H1 (cell line): ENCODE measurements around the gene VSIG10L.

Experiments used
- CREB1 ChIP-seq: IDR thresholded peaks from 2 replicates; pipeline ENCODE4 v1.6.1; 2012; ENCODE audit warnings: inconsistent platforms
- POLR2A ChIP-seq, 2 experiments: IDR thresholded peaks; 1 replicate in 1 of 2; 2 replicates in 1 of 2; pipeline ENCODE4 v1.6.1; 2011; ENCODE audit warnings: low read depth in 2 of 2, low read length in 2 of 2, mild to moderate bottlenecking in 2 of 2; ENCODE audit errors: control extremely low read depth in 1 of 2
- POLR2AphosphoS5 ChIP-seq: IDR thresholded peaks from 2 replicates; pipeline ENCODE4 v1.6.1; 2011; ENCODE audit warnings: low read depth, low read length
- TF ChIP-seq, protein P1 (sequence below), 3 experiments: IDR thresholded peaks; 1 replicate in 2 of 3; 2 replicates in 1 of 3; pipeline versions ENCODE4 v1.5.1 to v1.6.1; 2011; ENCODE audit warnings: low read length in 3 of 3, mild to moderate bottlenecking in 3 of 3, inconsistent platforms in 2 of 3, low read depth in 1 of 3, moderate library complexity in 1 of 3; ENCODE audit not compliant: insufficient read depth in 1 of 3; ENCODE audit errors: control extremely low read depth in 1 of 3

DNA sequence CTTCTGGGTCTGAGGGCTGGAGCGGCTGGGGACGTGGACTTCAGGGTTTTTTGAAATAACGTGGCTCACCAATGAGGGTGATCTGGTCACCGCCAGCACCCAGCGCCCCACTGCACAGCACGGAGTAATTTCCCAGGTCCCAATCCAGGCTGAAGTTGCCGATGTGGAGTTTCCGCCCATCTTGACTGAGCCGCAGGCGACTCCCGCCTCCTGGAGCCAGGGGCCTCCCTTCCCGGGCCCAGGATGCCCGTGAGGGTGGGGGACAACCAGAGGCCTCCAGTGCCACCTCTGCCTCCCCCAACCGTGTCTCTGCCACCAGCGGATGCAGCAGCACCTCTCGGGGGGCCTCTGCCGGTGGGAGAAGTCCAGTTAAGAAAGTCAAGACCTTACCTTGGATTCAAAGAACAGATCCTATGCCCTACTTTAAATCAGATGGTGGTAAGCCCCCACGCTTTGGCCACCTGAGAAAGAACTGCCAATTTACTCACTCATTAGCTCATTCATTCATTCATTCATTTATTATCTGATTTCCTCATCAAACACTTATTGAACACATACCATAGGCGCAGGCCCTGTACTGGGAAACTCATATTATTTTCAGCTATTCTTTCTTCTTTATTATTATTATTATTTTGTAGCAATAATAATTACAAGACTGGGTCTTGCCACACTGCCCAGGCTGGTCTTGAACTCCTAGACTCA is 3.9 kb downstream of the VSIG10L start:
- TF ChIP-seq CREB1 (no peak), POLR2A (IDR thresholded peaks at IDR 0.05; ENCODE audit: control extremely low read depth in 1 of 2, low read depth in 2 of 2, low read length in 2 of 2) (no peak), POLR2AphosphoS5 (no peak)
- TF ChIP-seq, protein P1, sequence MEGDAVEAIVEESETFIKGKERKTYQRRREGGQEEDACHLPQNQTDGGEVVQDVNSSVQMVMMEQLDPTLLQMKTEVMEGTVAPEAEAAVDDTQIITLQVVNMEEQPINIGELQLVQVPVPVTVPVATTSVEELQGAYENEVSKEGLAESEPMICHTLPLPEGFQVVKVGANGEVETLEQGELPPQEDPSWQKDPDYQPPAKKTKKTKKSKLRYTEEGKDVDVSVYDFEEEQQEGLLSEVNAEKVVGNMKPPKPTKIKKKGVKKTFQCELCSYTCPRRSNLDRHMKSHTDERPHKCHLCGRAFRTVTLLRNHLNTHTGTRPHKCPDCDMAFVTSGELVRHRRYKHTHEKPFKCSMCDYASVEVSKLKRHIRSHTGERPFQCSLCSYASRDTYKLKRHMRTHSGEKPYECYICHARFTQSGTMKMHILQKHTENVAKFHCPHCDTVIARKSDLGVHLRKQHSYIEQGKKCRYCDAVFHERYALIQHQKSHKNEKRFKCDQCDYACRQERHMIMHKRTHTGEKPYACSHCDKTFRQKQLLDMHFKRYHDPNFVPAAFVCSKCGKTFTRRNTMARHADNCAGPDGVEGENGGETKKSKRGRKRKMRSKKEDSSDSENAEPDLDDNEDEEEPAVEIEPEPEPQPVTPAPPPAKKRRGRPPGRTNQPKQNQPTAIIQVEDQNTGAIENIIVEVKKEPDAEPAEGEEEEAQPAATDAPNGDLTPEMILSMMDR (IDR thresholded peaks at IDR 0.05; ENCODE audit: control extremely low read depth in 1 of 3, insufficient read depth in 1 of 3, low read depth in 1 of 3, low read length in 3 of 3), result no peak
